ENCODE results near the gene SKAP2. TPM values are rescaled to one million over a fixed set of nuclear protein-coding genes. Genes with fewer than 3 reads are reported as not detected.

Gene SKAP2
- total and polyA plus RNA-seq, 2 of the 13 experiments (the other 11 are each of a cell fraction or from before 2014, with no cell fraction given), result 3.6 to 12.9 TPM

DNA sequence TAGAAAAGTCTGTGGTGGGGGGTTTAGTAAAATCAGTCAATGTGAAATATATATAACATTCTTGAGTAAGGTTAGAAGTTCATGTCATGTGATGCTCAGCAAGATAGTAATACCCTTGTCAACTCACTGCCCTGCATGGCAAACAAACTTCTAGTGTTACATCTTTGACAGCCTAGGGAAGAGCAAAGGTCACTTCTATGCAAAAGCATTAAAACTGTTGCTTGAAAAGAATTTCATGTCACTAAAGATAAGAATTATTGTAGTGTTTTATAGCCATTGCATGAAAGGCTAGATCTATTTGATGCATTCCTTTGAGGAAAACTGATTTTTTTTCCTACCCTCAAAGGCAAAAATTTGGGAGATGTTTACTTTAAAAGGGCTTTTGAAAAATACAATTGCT lies 176.0 kb downstream of the SKAP2 start (continued):
- peak; percentile 25; the same call in 1 of the 2 replicates for TF ChIP-seq ZNF609 (CRISPR knock-in tag; IDR thresholded peaks at IDR 0.05; ENCODE audit: borderline replicate concordance)
- no peak for TF ChIP-seq ZFP1 (CRISPR knock-in tag; IDR thresholded peaks at IDR 0.05)
- no peak for TF ChIP-seq ZMAT5 (CRISPR knock-in tag; IDR thresholded peaks at IDR 0.05; ENCODE audit: borderline replicate concordance, low read depth)
- no peak for TF ChIP-seq RBM22 (optimal IDR thresholded peaks at IDR 0.05; ENCODE audit: low read length)
- TF ChIP-seq ETV6 (CRISPR knock-in tag; conservative IDR thresholded peaks at IDR 0.05), result no peak
- no peak for TF ChIP-seq ATF6 (CRISPR knock-in tag; conservative IDR thresholded peaks at IDR 0.05)
- TF ChIP-seq GMEB1 (CRISPR knock-in tag; IDR thresholded peaks at IDR 0.05; ENCODE audit: borderline replicate concordance), result no peak
- no peak for TF ChIP-seq YEATS2 (CRISPR knock-in tag; IDR thresholded peaks at IDR 0.05; ENCODE audit: borderline replicate concordance)
- no peak for TF ChIP-seq RFXANK (CRISPR knock-in tag; IDR thresholded peaks at IDR 0.05)
- no peak for TF ChIP-seq TRAFD1 (CRISPR knock-in tag; IDR thresholded peaks at IDR 0.05; ENCODE audit: borderline replicate concordance)
- no peak for TF ChIP-seq RCOR2 (CRISPR knock-in tag; IDR thresholded peaks at IDR 0.05)
- TF ChIP-seq KLF15 (CRISPR knock-in tag; IDR thresholded peaks at IDR 0.05; ENCODE audit: borderline replicate concordance), result no peak
- no peak for TF ChIP-seq ZNF441 (CRISPR knock-in tag; IDR thresholded peaks at IDR 0.05; ENCODE audit: borderline replicate concordance)
- TF ChIP-seq ZBTB33 (CRISPR knock-in tag; IDR thresholded peaks at IDR 0.05), result no peak
- TF ChIP-seq PITX1 (CRISPR knock-in tag; IDR thresholded peaks at IDR 0.05), result 0 out of 2 replicates have a peak, but pooled peaks have one; percentile 43
